ENCODE data around the gene ARR3. TPM values are rescaled to one million over a fixed set of nuclear protein-coding genes. Genes with fewer than 3 reads are reported as not detected.
"Not testable (repeated sequence)": the region's sequence is repeated elsewhere in the genome, so short reads cannot be mapped to it uniquely, and the experiment has no call there.

The ARR3 gene
- total RNA-seq, 1 experiment from 2014 or later: not detected

- Histone ChIP-seq H3K9me3 (no peaks in the 10 kb centered on the region), H3K4me1 (no peaks in the 10 kb centered on the region), H3K36me3 (ENCODE audit: control insufficient read depth, insufficient read depth, low read length) (no peaks in the 10 kb centered on the region), H3K27me3 (replicated peaks; ENCODE audit: control insufficient read depth, insufficient read depth, low read length) (no peaks in the 10 kb centered on the region), H3K4me3 (ENCODE audit: low read depth, low read length) (no peak overlapping the region)
- Mint-ChIP-seq H3K4me1 (ENCODE audit: low read depth, unreplicated experiment) (peaks cover 5% of the 10 kb centered on the region), H3K36me3 (ENCODE audit: insufficient read depth, unreplicated experiment) (no peaks in the 10 kb centered on the region), H3K27ac (ENCODE audit: unreplicated experiment) (no peak overlapping the region), H3K4me3 (ENCODE audit: unreplicated experiment) (no peak overlapping the region), H3K9me3 (ENCODE audit: unreplicated experiment) (no peaks in the 10 kb centered on the region), H3K27me3 (ENCODE audit: insufficient read depth, unreplicated experiment) (peaks cover 9% of the 10 kb centered on the region)
- TF ChIP-seq CTCF (IDR thresholded peaks at IDR 0.05; ENCODE audit: insufficient read depth in 1 of 2, low read depth in 1 of 2, low read length in 1 of 2, severe bottlenecking in 1 of 2, unreplicated experiment in 1 of 2): no peak
- BruUV-seq (replicated peaks): no TSS peak
- ChIA-PET CTCF (no interaction called here), POLR2A (no interaction called here)
- intact Hi-C loops (cut with micrococcal nuclease; ENCODE audit: unreplicated experiment): no loop called here
- no peak for DNase-seq
Measured at GRCh38 chrX:70264784-70265183, 3.4 kb upstream of the ARR3 start.

- H3K4me1 ChIP-seq; POLR2A ChIA-PET; H3K9me3 Mint-ChIP-seq (ENCODE audit: unreplicated experiment); DNase-seq; H3K36me3 ChIP-seq (ENCODE audit: control insufficient read depth, insufficient read depth, low read length); H3K27me3 Mint-ChIP-seq (ENCODE audit: insufficient read depth, unreplicated experiment); H3K4me3 Mint-ChIP-seq (ENCODE audit: unreplicated experiment); H3K27me3 ChIP-seq (replicated peaks; ENCODE audit: control insufficient read depth, insufficient read depth, low read length); H3K4me1 Mint-ChIP-seq (ENCODE audit: low read depth, unreplicated experiment); H3K36me3 Mint-ChIP-seq (ENCODE audit: insufficient read depth, unreplicated experiment); BruUV-seq (replicated peaks); intact Hi-C loops (cut with micrococcal nuclease; ENCODE audit: unreplicated experiment); H3K27ac Mint-ChIP-seq (ENCODE audit: unreplicated experiment); H3K9me3 ChIP-seq; H3K4me3 ChIP-seq (ENCODE audit: low read depth, low read length): not testable (repeated sequence)
- CTCF ChIA-PET: interaction anchor here (0.6 kb wide), 3 partner anchors 11 to 81 kb away, joined by 3 to 5 read pairs (median 4); no protein-coding TSS in a partner anchor
Measured at GRCh38 chrX:70274029-70274428, 5.9 kb downstream of the ARR3 start.

- no peak for TF ChIP-seq CTCF (IDR thresholded peaks at IDR 0.05; ENCODE audit: insufficient read depth in 1 of 2, low read depth in 1 of 2, low read length in 1 of 2, severe bottlenecking in 1 of 2, unreplicated experiment in 1 of 2)
- Mint-ChIP-seq H3K4me1 (ENCODE audit: low read depth, unreplicated experiment) (no peaks in the 10 kb centered on the region), H3K36me3 (ENCODE audit: insufficient read depth, unreplicated experiment) (no peaks in the 10 kb centered on the region), H3K27me3 (ENCODE audit: insufficient read depth, unreplicated experiment) (peaks cover 4% of the 10 kb centered on the region), H3K9me3 (ENCODE audit: unreplicated experiment) (no peaks in the 10 kb centered on the region), H3K4me3 (ENCODE audit: unreplicated experiment) (no peak overlapping the region), H3K27ac (ENCODE audit: unreplicated experiment) (no peak overlapping the region)
- no peak overlapping the region for H3K4me3 ChIP-seq (ENCODE audit: low read depth, low read length)
- H3K4me1 ChIP-seq: no peaks in the 10 kb centered on the region
- no peak for DNase-seq
- CTCF ChIA-PET: no interaction called here
- no peaks in the 10 kb centered on the region for H3K9me3 ChIP-seq
- no peaks in the 10 kb centered on the region for H3K36me3 ChIP-seq (ENCODE audit: control insufficient read depth, insufficient read depth, low read length)
- no TSS peak for BruUV-seq (replicated peaks)
- POLR2A ChIA-PET: no interaction called here
- no peaks in the 10 kb centered on the region for H3K27me3 ChIP-seq (replicated peaks; ENCODE audit: control insufficient read depth, insufficient read depth, low read length)
- intact Hi-C loops (cut with micrococcal nuclease; ENCODE audit: unreplicated experiment): no loop called here
Measured at GRCh38 chrX:70279081-70279480, 10.9 kb downstream of the ARR3 start.

- intact Hi-C loops (cut with micrococcal nuclease; ENCODE audit: unreplicated experiment): no loop called here
- TF ChIP-seq CTCF (IDR thresholded peaks at IDR 0.05; ENCODE audit: insufficient read depth in 1 of 2, low read depth in 1 of 2, low read length in 1 of 2, severe bottlenecking in 1 of 2, unreplicated experiment in 1 of 2): no peak
- no peaks in the 10 kb centered on the region for H3K36me3 Mint-ChIP-seq (ENCODE audit: insufficient read depth, unreplicated experiment)
- no peaks in the 10 kb centered on the region for H3K9me3 ChIP-seq
- POLR2A ChIA-PET: no interaction called here
- DNase-seq: no peak
- CTCF ChIA-PET: interaction anchor here (0.6 kb wide), 1 partner anchor 147 kb away, joined by 4 read pairs; the partner anchor contains the start of gene IGBP1
- H3K9me3 Mint-ChIP-seq (ENCODE audit: unreplicated experiment): no peaks in the 10 kb centered on the region
- no peak overlapping the region for H3K27ac Mint-ChIP-seq (ENCODE audit: unreplicated experiment)
- BruUV-seq (replicated peaks): no TSS peak
- no peak overlapping the region for H3K4me3 ChIP-seq (ENCODE audit: low read depth, low read length)
- no peaks in the 10 kb centered on the region for H3K4me1 ChIP-seq
- H3K4me1 Mint-ChIP-seq (ENCODE audit: low read depth, unreplicated experiment): peaks cover 7% of the 10 kb centered on the region
- H3K36me3 ChIP-seq (ENCODE audit: control insufficient read depth, insufficient read depth, low read length): no peaks in the 10 kb centered on the region
- no peak overlapping the region for H3K4me3 Mint-ChIP-seq (ENCODE audit: unreplicated experiment)
- H3K27me3 Mint-ChIP-seq (ENCODE audit: insufficient read depth, unreplicated experiment): peaks cover 4% of the 10 kb centered on the region
- H3K27me3 ChIP-seq (replicated peaks; ENCODE audit: control insufficient read depth, insufficient read depth, low read length): no peaks in the 10 kb centered on the region
Measured at GRCh38 chrX:70280573-70280972, 12.4 kb downstream of the ARR3 start.
